WERI-Rb-1 (cell line): ENCODE data around the gene KLHL26.

Experiments
- DNase-seq: peaks from one replicate; pipeline ENCODE4 v3.0.0-alpha.2; 2020
- H3K27ac ChIP-seq: fragments of 250-450 bp; sonication (Bioruptor Pico); 2 replicates; pipeline ENCODE4 v1.5.1; 2020; ENCODE audit warnings: mild to moderate bottlenecking, moderate library complexity
- H3K27me3 ChIP-seq: fragments of 250-450 bp; sonication (Bioruptor Pico); 2 replicates; pipeline ENCODE4 v1.5.1; 2021; ENCODE audit warnings: mild to moderate bottlenecking, low read depth, moderate library complexity; ENCODE audit not compliant: insufficient read depth, severe bottlenecking
- H3K36me3 ChIP-seq: fragments of 250-450 bp; sonication (Bioruptor Pico); 2 replicates; pipeline ENCODE4 v1.5.1; 2020; ENCODE audit warnings: mild to moderate bottlenecking, moderate library complexity
- H3K4me3 ChIP-seq: 2 replicates; pipeline ENCODE4 v1.5.1; 2011; ENCODE audit warnings: low read depth, mild to moderate bottlenecking, control low read depth, low read length
- H3K9me3 ChIP-seq: fragments of 250-450 bp; sonication (Bioruptor Pico); 2 replicates; pipeline ENCODE4 v1.5.1; 2021; ENCODE audit warnings: mild to moderate bottlenecking, moderate library complexity; ENCODE audit not compliant: severe bottlenecking
- CTCF ChIP-seq: IDR thresholded peaks from 2 replicates; pipeline ENCODE4 v1.5.1; 2011; ENCODE audit warnings: low read depth, mild to moderate bottlenecking, control low read depth, inconsistent platforms, low read length

KLHL26 gene

GRCh38 chr19:18647807-18648206, 11.0 kb downstream of the KLHL26 start:
- Histone ChIP-seq H3K9me3 (no peaks in the 10 kb centered on the region), H3K27me3 (no peaks in the 10 kb centered on the region), H3K36me3 (no peaks in the 10 kb centered on the region), H3K27ac (no peak overlapping the region), H3K4me3 (no peak overlapping the region)
- DNase-seq = no peak
- TF ChIP-seq CTCF = no peak

- TF ChIP-seq CTCF = no peak
- no peak overlapping the region for H3K4me3 ChIP-seq
- DNase-seq = no peak
- H3K36me3 ChIP-seq = no peaks in the 10 kb centered on the region
- no peak overlapping the region for H3K27ac ChIP-seq
- H3K9me3 ChIP-seq = no peaks in the 10 kb centered on the region
- H3K27me3 ChIP-seq = no peaks in the 10 kb centered on the region
These were observed 12.1 kb downstream of the KLHL26 start for GRCh38 chr19:18648973-18649315.

- no peaks in the 10 kb centered on the region for H3K9me3 ChIP-seq
- DNase-seq = no peak
- no peaks in the 10 kb centered on the region for H3K36me3 ChIP-seq
- H3K27me3 ChIP-seq = no peaks in the 10 kb centered on the region
- no peak for TF ChIP-seq CTCF
- H3K27ac ChIP-seq = no peak overlapping the region
- no peak overlapping the region for H3K4me3 ChIP-seq
These were observed 12.7 kb downstream of the KLHL26 start for GRCh38 chr19:18649371-18650020.

GRCh38 chr19:18650021-18650390, 13.2 kb downstream of the KLHL26 start:
- Histone ChIP-seq H3K4me3 (no peak overlapping the region), H3K36me3 (no peaks in the 10 kb centered on the region), H3K27me3 (no peaks in the 10 kb centered on the region), H3K27ac (no peak overlapping the region), H3K9me3 (no peaks in the 10 kb centered on the region)
- DNase-seq = no peak
- TF ChIP-seq CTCF = no peak

- no peaks in the 10 kb centered on the region for H3K9me3 ChIP-seq
- H3K27ac ChIP-seq = no peak overlapping the region
- no peak for TF ChIP-seq CTCF
- H3K4me3 ChIP-seq = no peak overlapping the region
- no peaks in the 10 kb centered on the region for H3K27me3 ChIP-seq
- no peaks in the 10 kb centered on the region for H3K36me3 ChIP-seq
- DNase-seq = no peak
These were observed 13.7 kb downstream of the KLHL26 start for GRCh38 chr19:18650468-18651041.

GRCh38 chr19:18651300-18651699, 14.5 kb downstream of the KLHL26 start:
- no peaks in the 10 kb centered on the region for H3K9me3 ChIP-seq
- no peaks in the 10 kb centered on the region for H3K36me3 ChIP-seq
- no peak overlapping the region for H3K4me3 ChIP-seq
- no peak for DNase-seq
- no peak overlapping the region for H3K27ac ChIP-seq
- H3K27me3 ChIP-seq = no peaks in the 10 kb centered on the region
- no peak for TF ChIP-seq CTCF
